Brain microvascular endothelial cell (primary cell): ENCODE results near the gene OGDH.
A peak's percentile ranks its signal among the peaks of the same experiment; 100 is the strongest.
"Not testable (repeated sequence)": the region's sequence is repeated elsewhere in the genome, so short reads cannot be mapped to it uniquely, and the experiment has no call there.

Experiments used
- DNase-seq: peaks from one replicate; pipeline ENCODE4 v3.0.0-alpha.2; 2020
- H3K27ac ChIP-seq: fragments of 250-450 bp; sonication (Bioruptor Pico); 2 replicates; pipeline ENCODE4 v1.5.1; 2020; ENCODE audit warnings: mild to moderate bottlenecking, moderate library complexity
- H3K27me3 ChIP-seq: fragments of 250-450 bp; sonication (Bioruptor Pico); replicated peaks from 2 replicates; pipeline ENCODE4 v1.5.1; 2020; ENCODE audit warnings: mild to moderate bottlenecking
- H3K36me3 ChIP-seq: fragments of 250-450 bp; sonication (Bioruptor Pico); replicated peaks from 2 replicates; pipeline ENCODE4 v1.5.1; 2020; ENCODE audit warnings: mild to moderate bottlenecking
- H3K4me3 ChIP-seq: 2 replicates; pipeline ENCODE4 v1.5.1; 2011; ENCODE audit warnings: low read depth, mild to moderate bottlenecking, control low read depth, low read length, moderate library complexity
- in situ Hi-C: cut with HindIII; loops from 2 replicates; pipeline ENCODE4 v1.10.0; 2017; ENCODE audit warnings: low sequenced_read_pairs, low pct_ligation_motif_present
- TF ChIP-seq, protein P1 (sequence below): IDR thresholded peaks from 2 replicates; pipeline ENCODE4 v1.5.1; 2011; ENCODE audit warnings: low read depth, mild to moderate bottlenecking, moderate library complexity, low read length, control low read depth, inconsistent platforms; ENCODE audit errors: missing control alignments

Gene OGDH

DNA sequence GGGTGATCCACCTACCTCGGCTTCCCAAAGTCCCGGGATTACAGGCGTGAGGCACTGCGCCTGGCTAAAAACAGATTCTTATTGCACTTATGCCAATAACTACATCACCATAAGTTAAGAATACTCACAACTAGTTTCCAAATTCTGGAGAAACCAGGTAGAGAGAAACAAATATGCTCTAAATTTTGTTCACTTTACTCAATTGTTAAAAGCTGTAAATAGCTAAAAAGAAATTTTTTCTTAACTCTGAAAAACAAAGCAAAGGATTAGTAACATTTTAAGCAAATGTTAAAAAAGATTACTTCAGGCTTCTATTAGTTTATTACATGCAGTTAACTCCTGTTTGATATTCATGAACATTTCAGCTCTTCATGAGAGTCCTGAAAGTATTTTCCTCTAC lies 113.9 kb downstream of the OGDH start:
- Histone ChIP-seq H3K36me3 (no peaks in the 10 kb centered on the region), H3K27ac (no peak overlapping the region), H3K27me3 (no peaks in the 10 kb centered on the region), H3K4me3 (no peak overlapping the region)
- in situ Hi-C loops, result no loop called here
- DNase-seq, result no peak
- TF ChIP-seq, protein P1, sequence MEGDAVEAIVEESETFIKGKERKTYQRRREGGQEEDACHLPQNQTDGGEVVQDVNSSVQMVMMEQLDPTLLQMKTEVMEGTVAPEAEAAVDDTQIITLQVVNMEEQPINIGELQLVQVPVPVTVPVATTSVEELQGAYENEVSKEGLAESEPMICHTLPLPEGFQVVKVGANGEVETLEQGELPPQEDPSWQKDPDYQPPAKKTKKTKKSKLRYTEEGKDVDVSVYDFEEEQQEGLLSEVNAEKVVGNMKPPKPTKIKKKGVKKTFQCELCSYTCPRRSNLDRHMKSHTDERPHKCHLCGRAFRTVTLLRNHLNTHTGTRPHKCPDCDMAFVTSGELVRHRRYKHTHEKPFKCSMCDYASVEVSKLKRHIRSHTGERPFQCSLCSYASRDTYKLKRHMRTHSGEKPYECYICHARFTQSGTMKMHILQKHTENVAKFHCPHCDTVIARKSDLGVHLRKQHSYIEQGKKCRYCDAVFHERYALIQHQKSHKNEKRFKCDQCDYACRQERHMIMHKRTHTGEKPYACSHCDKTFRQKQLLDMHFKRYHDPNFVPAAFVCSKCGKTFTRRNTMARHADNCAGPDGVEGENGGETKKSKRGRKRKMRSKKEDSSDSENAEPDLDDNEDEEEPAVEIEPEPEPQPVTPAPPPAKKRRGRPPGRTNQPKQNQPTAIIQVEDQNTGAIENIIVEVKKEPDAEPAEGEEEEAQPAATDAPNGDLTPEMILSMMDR, result no peak

DNA sequence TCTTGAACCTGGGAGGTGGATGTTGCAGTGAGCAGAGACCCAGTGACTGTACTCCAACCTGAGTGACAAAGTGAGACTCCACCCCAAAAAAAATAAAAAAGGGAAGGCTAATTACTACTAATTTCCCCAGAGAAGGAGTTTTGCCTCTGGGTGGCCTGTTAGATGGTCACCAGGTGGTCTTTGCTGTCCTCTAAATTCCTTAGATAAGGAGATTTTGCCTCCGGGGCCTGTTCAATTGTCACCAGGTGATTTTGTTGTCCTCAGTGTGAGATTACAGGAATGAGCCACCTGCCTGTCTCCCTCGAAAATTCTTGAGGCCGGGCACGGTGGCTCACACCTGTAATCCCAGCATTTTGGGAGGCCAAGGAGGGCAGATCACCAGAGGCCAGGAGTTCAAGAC lies 117.8 kb downstream of the OGDH start:
- Histone ChIP-seq H3K27ac (no peak overlapping the region), H3K27me3 (no peaks in the 10 kb centered on the region), H3K4me3 (no peak overlapping the region), H3K36me3 (no peaks in the 10 kb centered on the region)
- in situ Hi-C loops, result no loop called here
- DNase-seq, result no peak
- TF ChIP-seq, protein P1, result no peak

DNA sequence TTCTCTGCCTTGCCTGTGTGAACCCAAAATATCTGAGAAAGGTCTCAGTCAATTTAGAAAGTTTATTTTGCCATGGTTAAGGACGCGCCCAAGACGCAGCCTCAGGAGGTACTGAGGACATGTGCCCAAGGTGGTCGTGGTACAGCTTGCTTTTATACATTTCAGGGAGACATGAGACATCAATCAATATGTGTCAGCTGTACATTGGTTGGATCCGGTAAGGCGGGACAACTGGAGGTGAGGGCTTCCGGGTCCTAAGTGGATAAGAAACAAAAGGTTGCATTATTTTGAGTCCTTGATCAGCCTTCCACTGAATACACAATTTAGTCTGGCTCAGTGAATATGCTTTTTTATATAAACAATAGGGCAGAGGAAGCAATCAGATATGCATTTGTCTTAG lies 119.8 kb downstream of the OGDH start:
- H3K4me3 ChIP-seq, H3K36me3 ChIP-seq, DNase-seq, H3K27ac ChIP-seq, in situ Hi-C loops, H3K27me3 ChIP-seq: not testable (repeated sequence)

DNA sequence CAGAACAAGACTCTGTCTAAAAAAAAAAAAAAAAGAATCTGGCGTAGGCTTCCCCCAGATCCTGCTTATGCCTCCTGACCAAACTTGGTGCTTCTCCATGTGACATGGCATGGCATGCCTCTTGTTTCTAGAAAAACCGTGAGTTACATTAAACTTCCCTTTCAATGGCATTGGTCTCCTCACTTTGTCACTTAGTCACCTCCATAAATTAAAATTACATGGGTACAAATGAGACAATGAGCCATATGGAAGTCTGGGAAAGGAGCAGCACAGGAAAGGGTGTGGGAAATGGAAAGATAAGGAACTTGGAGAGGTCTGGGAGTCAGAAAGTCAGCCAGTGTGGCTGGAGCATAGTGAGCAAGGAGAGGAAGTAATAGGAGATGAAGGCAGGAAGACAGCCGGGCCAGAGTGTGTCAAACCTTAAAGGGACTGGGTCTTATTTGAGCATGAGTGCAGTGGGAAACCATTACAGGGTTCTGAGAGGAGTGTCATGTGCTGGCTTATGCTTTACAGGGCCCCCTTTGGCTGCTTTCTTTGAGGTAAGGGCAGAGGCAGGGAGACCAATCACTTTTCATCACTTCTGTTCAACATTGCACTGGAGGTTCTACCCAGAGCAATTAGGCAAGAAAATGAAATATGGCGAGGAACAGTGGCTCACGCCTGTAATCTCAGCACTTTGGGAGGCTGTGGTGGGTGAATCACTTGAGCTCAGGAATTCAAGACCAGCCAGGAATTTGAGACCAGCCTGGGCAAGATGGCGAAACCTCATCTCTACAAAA lies 120.9 kb downstream of the OGDH start:
- no peaks in the 10 kb centered on the region for H3K36me3 ChIP-seq
- H3K4me3 ChIP-seq, result no peak overlapping the region
- TF ChIP-seq, protein P1, result no peak
- DNase-seq, result peak; percentile 87
- H3K27ac ChIP-seq, result peak overlapping the region; percentile 90
- in situ Hi-C loops, result no loop called here
- H3K27me3 ChIP-seq, result no peaks in the 10 kb centered on the region

DNA sequence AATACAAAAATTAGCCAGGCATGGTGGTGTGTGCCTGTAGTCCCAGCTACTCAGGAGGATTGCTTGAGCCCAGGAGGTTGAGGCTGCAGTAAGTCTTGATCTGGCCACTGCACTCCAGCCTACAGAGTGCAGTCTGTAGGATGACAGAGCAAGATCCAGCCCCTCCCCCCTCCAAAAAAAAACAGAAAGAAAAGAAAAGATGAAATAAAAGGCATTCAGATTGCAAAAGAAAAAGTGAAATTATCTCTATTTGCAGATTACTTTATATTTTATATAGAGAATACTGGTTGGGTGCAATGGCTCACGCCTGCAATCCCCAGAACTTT lies 121.5 kb downstream of the OGDH start:
- TF ChIP-seq, protein P1, result no peak
- peak overlapping the region; percentile 90 for H3K27ac ChIP-seq
- no peaks in the 10 kb centered on the region for H3K27me3 ChIP-seq
- in situ Hi-C loops, result no loop called here
- H3K36me3 ChIP-seq, result no peaks in the 10 kb centered on the region
- no peak for DNase-seq
- H3K4me3 ChIP-seq, result no peak overlapping the region

DNA sequence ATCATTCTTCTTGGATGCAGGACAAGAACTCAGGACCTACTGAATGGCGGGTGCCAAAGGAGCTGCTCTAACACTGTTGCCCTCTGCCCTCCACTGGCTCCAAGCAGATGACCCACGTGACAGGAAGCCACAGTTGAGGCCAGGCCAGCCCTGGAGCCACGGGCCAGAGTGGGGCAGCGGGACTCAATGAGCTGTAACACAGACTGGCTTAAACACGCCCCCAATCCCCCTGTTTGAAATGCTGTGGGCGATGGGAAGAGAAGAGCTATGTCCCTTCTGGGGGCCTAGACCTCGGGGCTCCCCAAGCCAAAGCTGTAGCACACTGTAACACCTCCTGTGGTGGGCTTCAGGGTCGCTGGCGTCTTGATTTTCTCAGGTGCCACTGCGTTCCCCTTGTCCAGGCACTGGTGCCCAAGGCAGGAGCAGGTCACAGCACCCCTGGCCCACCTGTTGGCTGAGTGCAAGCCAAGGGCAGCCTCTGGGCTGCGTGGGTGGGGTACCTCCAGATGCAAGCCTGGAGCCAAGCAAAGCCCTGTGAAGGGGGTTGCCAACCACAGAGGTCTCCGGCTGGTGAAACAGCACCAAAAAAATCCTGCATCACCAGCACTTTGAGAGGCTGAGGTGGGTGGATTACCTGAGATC lies 123.6 kb downstream of the OGDH start:
- TF ChIP-seq, protein P1, result no peak
- DNase-seq, result no peak
- H3K27me3 ChIP-seq, result no peaks in the 10 kb centered on the region
- H3K27ac ChIP-seq, result no peak overlapping the region
- in situ Hi-C loops, result no loop called here
- H3K4me3 ChIP-seq, result no peak overlapping the region
- no peaks in the 10 kb centered on the region for H3K36me3 ChIP-seq

DNA sequence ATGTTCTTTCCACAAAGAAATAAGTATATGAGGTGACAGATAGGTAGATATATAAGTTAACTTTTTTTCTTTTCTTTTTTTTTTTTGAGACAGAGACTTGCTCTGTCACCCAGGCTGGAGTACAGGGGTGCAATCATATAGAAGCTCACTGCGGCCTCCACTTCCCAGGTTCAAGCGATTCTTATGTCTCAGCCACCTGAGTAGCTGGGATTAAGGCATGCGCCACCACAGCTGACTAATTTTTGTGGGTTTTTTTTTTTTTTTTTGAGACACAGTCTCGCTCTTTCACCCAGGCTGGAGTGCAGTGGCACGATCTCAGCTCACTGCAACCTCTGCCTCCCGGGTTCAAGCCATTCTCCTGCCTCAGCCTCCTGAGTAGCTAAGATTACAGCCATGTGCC lies 126.5 kb downstream of the OGDH start:
- H3K4me3 ChIP-seq, H3K36me3 ChIP-seq, DNase-seq, in situ Hi-C loops, H3K27me3 ChIP-seq, H3K27ac ChIP-seq: not testable (repeated sequence)
